Measurements from ENCODE around the gene PLCL2. TPM values are rescaled to one million over a fixed set of nuclear protein-coding genes. Genes with fewer than 3 reads are reported as not detected.

Gene PLCL2
- total RNA-seq, 2 donors from 2014 or later, result 29.3 to 38.6 TPM

GRCh38 chr3:16908016-16908807 is 23.5 kb downstream of the PLCL2 start:
- DNase-seq (no peak), ATAC-seq (no peak)
- intact Hi-C loops (cut with DNase I), result no loop called here

GRCh38 chr3:16908896-16909295 is 24.1 kb downstream of the PLCL2 start:
- ATAC-seq (no peak), DNase-seq (no peak)
- intact Hi-C loops (cut with DNase I), result no loop called here

DNA sequence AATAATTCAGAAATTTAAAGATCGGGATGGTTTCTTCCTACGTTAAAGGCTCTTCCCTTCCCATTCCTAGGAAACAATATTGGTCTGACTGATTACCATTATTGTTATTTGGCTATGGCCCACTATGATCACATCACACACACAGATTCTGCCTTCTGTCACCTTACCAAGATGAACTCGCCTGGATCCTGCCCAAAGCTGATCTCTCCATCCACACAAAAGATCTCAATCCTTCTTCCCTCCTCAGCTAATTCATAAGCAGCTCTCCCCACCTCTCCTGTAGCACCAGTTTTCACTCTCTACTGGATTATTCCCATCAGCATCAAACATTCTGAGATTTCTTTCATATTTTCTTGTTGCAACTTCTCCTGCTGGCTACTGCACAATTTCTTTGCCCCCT is 25.0 kb downstream of the PLCL2 start:
- no peak for ATAC-seq
- intact Hi-C loops (cut with DNase I), result no loop called here
- DNase-seq, result no peak

GRCh38 chr3:16910207-16910606 is 25.5 kb downstream of the PLCL2 start:
- ATAC-seq (peak in 1 of 2 donors; percentile 47), DNase-seq (no peak)
- intact Hi-C loops (cut with DNase I), result no loop called here

- no peak for DNase-seq
- ATAC-seq, result no peak
- intact Hi-C loops (cut with DNase I), result no loop called here
Measured at GRCh38 chr3:16911916-16912315, 27.2 kb downstream of the PLCL2 start.

DNA sequence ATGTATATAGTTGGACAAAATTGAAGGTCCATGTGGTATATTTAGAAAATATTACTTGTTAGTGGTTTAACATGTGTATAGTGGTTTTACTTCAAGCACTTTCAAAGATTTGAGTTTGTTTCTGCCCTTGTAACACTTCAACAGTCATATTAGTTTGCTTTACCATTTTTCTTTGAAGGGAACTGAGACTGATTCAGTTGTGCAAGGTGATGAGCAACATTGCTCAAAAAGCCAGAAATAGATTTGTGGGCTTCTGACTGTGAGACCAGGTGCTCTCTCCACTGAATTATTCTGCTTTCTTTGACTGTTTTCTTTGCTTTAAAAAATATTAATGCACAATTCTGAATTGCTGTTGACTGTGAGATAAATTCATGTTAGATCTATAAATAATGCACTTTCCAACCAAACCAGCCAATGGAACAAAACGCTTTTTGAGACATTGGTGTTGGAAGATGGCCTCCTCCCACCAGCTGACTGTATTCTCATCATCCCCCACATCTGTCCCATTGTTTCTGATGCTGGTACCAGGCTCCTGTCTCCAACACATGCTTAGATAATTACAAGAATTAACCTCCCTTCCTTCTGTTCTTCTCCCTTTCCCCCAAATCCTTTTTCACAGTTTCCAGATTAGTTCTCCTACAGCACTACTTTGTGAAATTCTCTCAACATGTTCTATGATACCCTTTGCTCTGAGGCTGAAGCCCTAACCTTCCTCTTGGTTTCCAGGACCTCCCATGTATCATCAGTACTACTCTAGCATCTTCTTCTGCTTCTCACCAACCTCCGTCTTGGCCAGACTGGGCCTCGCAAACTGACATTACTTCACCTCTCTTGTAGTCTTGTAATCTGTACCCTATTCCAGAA is 27.9 kb downstream of the PLCL2 start:
- ATAC-seq (no peak), DNase-seq (no peak)
- intact Hi-C loops (cut with DNase I), result no loop called here

GRCh38 chr3:16913264-16913580 is 28.5 kb downstream of the PLCL2 start:
- no peak for DNase-seq
- no peak for ATAC-seq
- intact Hi-C loops (cut with DNase I), result no loop called here

DNA sequence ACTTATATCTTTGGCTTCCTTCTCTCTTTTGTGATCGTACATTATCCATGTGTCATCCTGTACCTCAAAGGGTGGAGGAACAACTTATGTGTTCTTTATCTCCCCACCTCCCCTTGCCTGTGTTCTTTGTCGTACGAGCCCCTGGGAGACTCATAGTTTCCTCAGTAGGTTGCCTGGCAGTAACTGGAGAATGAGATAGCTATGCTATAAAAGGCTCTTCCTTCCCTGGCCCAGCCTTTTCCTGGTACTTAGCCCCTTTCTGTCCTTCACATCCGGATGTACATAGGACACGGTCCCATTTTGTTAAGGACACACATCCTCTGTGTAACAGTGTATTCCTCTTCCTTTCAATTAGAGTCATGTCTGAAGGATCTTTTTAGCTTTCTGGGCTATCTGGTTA is 32.1 kb downstream of the PLCL2 start:
- intact Hi-C loops (cut with DNase I), result no loop called here
- DNase-seq (no peak), ATAC-seq (peak in 1 of 2 donors; percentile 85)

- DNase-seq (no peak), ATAC-seq (peak; percentile 63 to 93)
- intact Hi-C loops (cut with DNase I), result no loop called here
Measured at GRCh38 chr3:16917256-16917935, 32.6 kb downstream of the PLCL2 start.

DNA sequence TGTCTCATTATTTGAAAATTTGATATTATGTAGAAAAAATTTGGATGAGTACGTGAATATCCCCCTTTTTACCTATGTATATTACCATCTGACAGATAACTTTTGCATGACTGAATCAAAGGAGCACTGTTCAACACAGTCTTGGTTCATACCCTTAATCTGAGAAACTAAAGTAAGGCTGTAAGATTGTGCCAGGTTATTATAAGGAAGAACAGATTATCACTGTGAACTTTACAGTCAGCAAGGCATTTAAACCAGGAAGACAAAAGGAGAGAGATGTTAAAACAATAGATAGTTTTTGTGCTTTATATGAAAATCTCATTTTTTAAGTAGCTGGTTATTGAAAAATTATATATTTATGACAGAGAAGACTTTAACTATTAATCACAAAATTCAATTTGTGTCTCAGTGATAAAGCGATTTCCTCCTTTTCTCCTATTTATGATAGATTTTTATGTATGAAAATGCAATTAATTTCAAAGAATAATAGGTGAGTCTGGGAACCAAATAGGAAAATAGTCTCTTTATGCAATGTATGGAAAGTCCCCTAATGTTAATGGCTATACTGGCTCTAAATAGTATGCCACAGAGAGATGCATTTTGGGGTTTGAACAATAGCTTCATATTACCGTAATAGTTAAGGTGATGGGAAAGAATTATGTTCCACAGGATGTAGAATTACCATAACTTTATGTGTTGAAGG is 33.4 kb downstream of the PLCL2 start:
- no peak for ATAC-seq
- DNase-seq, result no peak
- intact Hi-C loops (cut with DNase I), result no loop called here

GRCh38 chr3:16918683-16919025 is 33.9 kb downstream of the PLCL2 start:
- ATAC-seq (no peak), DNase-seq (no peak)
- intact Hi-C loops (cut with DNase I), result no loop called here

DNA sequence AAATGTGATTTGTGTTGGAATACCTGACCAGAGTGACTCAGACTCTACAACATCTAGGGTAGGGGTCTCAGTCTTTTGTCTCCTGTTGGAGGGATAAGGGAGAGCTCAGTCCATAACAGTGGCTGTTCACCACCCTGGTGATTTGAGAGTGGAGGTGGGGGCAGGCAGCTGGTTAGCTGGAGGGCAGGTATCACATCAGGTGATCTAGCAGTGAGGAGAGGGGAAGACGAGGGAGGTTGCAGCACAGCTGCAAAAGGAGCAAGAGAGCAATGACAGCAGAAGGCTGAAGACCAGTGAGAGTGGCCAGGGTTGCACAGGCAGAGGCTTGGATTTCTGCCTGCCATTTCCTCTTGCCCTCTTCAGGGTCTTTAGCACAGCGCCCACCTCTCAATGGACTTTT is 38.4 kb downstream of the PLCL2 start:
- intact Hi-C loops (cut with DNase I), result no loop called here
- ATAC-seq, result no peak
- DNase-seq, result no peak

DNA sequence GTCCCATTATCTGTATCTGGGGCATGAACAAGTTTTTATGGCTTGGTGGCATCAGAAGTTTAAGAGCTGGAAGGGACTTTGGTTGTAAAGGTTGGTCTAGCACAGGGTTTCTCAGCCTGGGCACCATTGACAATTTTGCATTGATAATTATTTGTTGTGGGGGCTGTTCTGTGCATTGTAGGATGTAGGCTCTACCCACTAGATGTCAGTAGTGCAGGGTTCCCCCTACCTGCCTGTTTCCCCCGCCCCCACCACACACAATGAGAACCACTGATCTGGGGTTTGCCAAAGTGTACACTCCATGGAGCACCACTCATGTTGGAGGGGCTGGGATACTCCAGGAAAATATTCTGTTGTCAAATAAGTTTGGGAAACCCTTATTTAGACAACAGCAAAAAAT is 42.7 kb downstream of the PLCL2 start:
- ATAC-seq, result no peak
- DNase-seq, result no peak
- intact Hi-C loops (cut with DNase I), result no loop called here

GRCh38 chr3:16928386-16929132 is 43.8 kb downstream of the PLCL2 start:
- ATAC-seq, result no peak
- intact Hi-C loops (cut with DNase I), result no loop called here
- DNase-seq, result no peak

DNA sequence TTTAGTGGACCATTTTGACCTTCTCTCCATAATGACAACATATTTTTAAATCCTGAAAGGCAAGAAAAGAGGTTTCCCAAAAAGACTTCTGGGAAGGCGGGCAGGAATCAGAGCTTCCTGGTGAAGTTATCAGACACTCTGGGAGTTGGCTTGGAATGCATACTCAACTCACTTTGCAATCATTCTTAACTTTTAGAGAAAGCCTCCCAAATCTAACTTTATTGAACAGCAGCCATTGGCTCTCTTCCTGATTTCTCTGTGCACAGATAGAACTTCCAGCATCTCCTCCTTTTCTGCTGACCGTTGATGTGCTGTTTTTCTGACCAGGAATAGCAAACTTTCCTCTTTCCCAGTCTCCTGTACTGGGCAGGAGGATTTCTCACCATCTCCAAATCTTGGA is 44.6 kb downstream of the PLCL2 start:
- no peak for DNase-seq
- intact Hi-C loops (cut with DNase I), result no loop called here
- peak in 1 of 2 donors; percentile 21 for ATAC-seq

- intact Hi-C loops (cut with DNase I), result no loop called here
- DNase-seq, result no peak
- no peak for ATAC-seq
Measured at GRCh38 chr3:16932877-16933276, 48.1 kb downstream of the PLCL2 start.

DNA sequence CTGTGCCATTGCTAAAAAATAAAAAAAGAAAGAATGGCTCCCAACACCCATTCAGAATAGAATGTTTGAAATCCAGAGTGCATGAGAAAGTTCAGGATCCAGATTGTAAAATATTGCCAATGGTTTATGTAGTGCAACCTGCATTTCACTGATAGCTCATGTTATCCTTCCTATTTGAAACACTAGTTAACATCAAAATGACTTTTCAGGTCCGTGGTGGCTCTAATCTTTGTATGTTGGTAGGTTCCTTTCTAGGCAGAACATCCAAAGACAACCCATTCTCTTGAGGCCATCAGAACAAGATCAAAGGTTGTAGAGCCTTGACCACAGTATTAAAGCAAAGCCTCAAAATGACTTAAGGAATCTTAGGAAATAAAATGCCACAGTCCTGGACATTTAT is 51.0 kb downstream of the PLCL2 start:
- intact Hi-C loops (cut with DNase I), result no loop called here
- DNase-seq, result no peak
- ATAC-seq, result no peak

DNA sequence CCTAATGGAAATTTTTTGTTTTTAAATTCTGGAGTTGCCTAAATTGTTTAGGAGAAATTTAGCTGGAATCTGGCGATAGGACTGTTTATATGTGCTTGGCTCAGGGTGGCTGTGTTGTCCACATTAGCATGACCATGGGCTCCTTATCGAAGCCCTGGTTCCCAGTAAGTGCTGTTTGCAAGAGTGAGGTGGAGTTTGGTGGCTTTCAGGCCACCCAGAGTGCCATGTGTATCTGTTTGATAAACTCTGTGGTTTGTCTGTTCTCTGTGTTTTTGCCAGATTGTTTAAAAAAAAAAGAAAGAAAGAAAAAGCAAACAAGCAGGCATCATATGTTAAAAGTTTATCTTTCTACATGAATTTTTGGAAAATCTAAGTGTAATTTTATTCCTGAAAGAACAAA is 51.5 kb downstream of the PLCL2 start:
- DNase-seq (no peak), ATAC-seq (no peak)
- intact Hi-C loops (cut with DNase I), result no loop called here

DNA sequence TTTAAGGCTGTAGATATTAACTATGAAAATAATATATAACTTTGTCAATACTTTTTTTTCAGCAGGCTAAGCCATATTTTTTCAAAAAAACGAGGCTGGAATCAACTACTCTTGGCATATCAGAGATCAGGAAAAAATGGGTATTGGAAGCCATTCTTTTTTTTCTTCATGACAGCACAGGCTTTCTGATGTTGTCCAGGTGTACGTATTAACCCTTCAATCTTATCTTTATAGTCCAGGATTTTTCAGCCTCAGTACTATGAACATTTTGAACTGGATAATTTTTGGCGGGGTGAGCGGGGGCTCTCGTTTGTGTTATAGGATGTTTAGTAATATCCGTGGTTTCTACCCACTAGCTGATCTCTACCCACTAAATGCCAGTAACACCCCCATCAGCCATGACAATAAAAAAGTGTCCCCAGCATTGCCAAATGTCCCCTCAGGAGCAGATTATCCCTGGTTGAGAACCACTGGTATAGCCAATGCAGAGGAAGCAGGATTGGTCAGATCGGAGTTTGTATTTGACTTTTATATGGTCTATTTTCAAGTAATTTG is 52.0 kb downstream of the PLCL2 start:
- no peak for ATAC-seq
- no peak for DNase-seq

More for the DNA sequence above, 52.0 kb downstream of the PLCL2 start:
- intact Hi-C loops (cut with DNase I), result no loop called here
